Measurements from ENCODE around the gene ARHGEF17.

The ARHGEF17 gene

GRCh38 chr11:73384531-73384871 is 76.4 kb downstream of the ARHGEF17 start:
- Histone ChIP-seq H3K36me3 (ENCODE audit: control insufficient read depth, low read length) (peaks cover 76% of the 10 kb centered on the region), H3K79me2 (ENCODE audit: control insufficient read depth, low read length) (peaks cover 100% of the 10 kb centered on the region), H3F3A (ENCODE audit: control insufficient read depth, insufficient read depth) (peaks cover 28% of the 10 kb centered on the region), H3K27ac (ENCODE audit: low read depth, low read length) (peak overlapping the region; percentile 92), H3K9me3 (ENCODE audit: control insufficient read depth, insufficient read depth, low read length) (no peaks in the 10 kb centered on the region), H4K20me1 (ENCODE audit: control insufficient read depth, insufficient read depth, low read depth, low read length) (peaks cover 9% of the 10 kb centered on the region; the same call in 1 of the 2 replicates), H3K4me2 (ENCODE audit: low read length) (peak overlapping the region; percentile 88), H3K4me1 (ENCODE audit: control insufficient read depth, low read length) (peaks cover 94% of the 10 kb centered on the region), H3K27me3 (ENCODE audit: control insufficient read depth, low read length) (no peaks in the 10 kb centered on the region), H3K4me3 (ENCODE audit: low read length) (peak overlapping the region; percentile 80), H3K9me2 (replicated peaks; ENCODE audit: control insufficient read depth, low read length) (no peaks in the 10 kb centered on the region)
- TF ChIP-seq CTCF (IDR thresholded peaks at IDR 0.05; ENCODE audit: low read depth, low read length, poor library complexity, severe bottlenecking) (peak; percentile 25), EZH2phosphoT487 (IDR thresholded peaks at IDR 0.05; ENCODE audit: borderline replicate concordance, low read length) (no peak)

- Histone ChIP-seq H3K4me2 (ENCODE audit: low read length) (peak overlapping the region; percentile 88), H3K79me2 (ENCODE audit: control insufficient read depth, low read length) (peaks cover 100% of the 10 kb centered on the region), H3K9me2 (replicated peaks; ENCODE audit: control insufficient read depth, low read length) (no peaks in the 10 kb centered on the region), H3K4me3 (ENCODE audit: low read length) (peak overlapping the region; percentile 80), H3K27ac (ENCODE audit: low read depth, low read length) (peak overlapping the region; percentile 92), H3F3A (ENCODE audit: control insufficient read depth, insufficient read depth) (peaks cover 28% of the 10 kb centered on the region), H3K27me3 (ENCODE audit: control insufficient read depth, low read length) (no peaks in the 10 kb centered on the region), H3K9me3 (ENCODE audit: control insufficient read depth, insufficient read depth, low read length) (no peaks in the 10 kb centered on the region), H4K20me1 (ENCODE audit: control insufficient read depth, insufficient read depth, low read depth, low read length) (peaks cover 9% of the 10 kb centered on the region; the same call in 1 of the 2 replicates), H3K36me3 (ENCODE audit: control insufficient read depth, low read length) (peaks cover 76% of the 10 kb centered on the region), H3K4me1 (ENCODE audit: control insufficient read depth, low read length) (peaks cover 88% of the 10 kb centered on the region)
- TF ChIP-seq EZH2phosphoT487 (IDR thresholded peaks at IDR 0.05; ENCODE audit: borderline replicate concordance, low read length) (no peak), CTCF (IDR thresholded peaks at IDR 0.05; ENCODE audit: low read depth, low read length, poor library complexity, severe bottlenecking) (peak; percentile 2)
These were observed 77.0 kb downstream of the ARHGEF17 start for GRCh38 chr11:73384872-73385689.

- Histone ChIP-seq H3K79me2 (ENCODE audit: control insufficient read depth, low read length) (peaks cover 91% of the 10 kb centered on the region), H3K4me3 (ENCODE audit: low read length) (peak overlapping the region; percentile 80), H3K4me2 (ENCODE audit: low read length) (peak overlapping the region; percentile 88)
These were observed 77.9 kb downstream of the ARHGEF17 start for GRCh38 chr11:73386016-73386415.

More at GRCh38 chr11:73386016-73386415, 77.9 kb downstream of the ARHGEF17 start:
- peak overlapping the region; percentile 92 for H3K27ac ChIP-seq (ENCODE audit: low read depth, low read length)
- H3F3A ChIP-seq (ENCODE audit: control insufficient read depth, insufficient read depth), result peaks cover 28% of the 10 kb centered on the region
- peaks cover 75% of the 10 kb centered on the region for H3K36me3 ChIP-seq (ENCODE audit: control insufficient read depth, low read length)
- peaks cover 9% of the 10 kb centered on the region; the same call in 1 of the 2 replicates for H4K20me1 ChIP-seq (ENCODE audit: control insufficient read depth, insufficient read depth, low read depth, low read length)
- TF ChIP-seq EZH2phosphoT487 (IDR thresholded peaks at IDR 0.05; ENCODE audit: borderline replicate concordance, low read length) (no peak), CTCF (IDR thresholded peaks at IDR 0.05; ENCODE audit: low read depth, low read length, poor library complexity, severe bottlenecking) (no peak)
- peaks cover 79% of the 10 kb centered on the region for H3K4me1 ChIP-seq (ENCODE audit: control insufficient read depth, low read length)
- no peaks in the 10 kb centered on the region for H3K9me2 ChIP-seq (replicated peaks; ENCODE audit: control insufficient read depth, low read length)
- no peaks in the 10 kb centered on the region for H3K9me3 ChIP-seq (ENCODE audit: control insufficient read depth, insufficient read depth, low read length)
- H3K27me3 ChIP-seq (ENCODE audit: control insufficient read depth, low read length), result no peaks in the 10 kb centered on the region
